Gastroesophageal sphincter (tissue), 3 donors: ENCODE measurements around the gene SHISAL1.

Experiments used
- CTCF ChIP-seq, 4 experiments: fragments of 200-600 bp in 2 of 4; fragments of 450-650 bp in 2 of 4; sonication (generic) in 1 of 4; IDR thresholded peaks; one replicate each; pipeline ENCODE4 v1.5.1; 2017 to 2019; ENCODE audit warnings: antibody characterized with exemption in 4 of 4, mild to moderate bottlenecking in 2 of 4, moderate library complexity in 2 of 4
- EP300 ChIP-seq: sonication (generic); formaldehyde crosslinking; IDR thresholded peaks from one replicate; pipeline ENCODE4 v1.6.1; 2017; ENCODE audit warnings: antibody characterized with exemption, mild to moderate bottlenecking
- POLR2A ChIP-seq, 2 donors: fragments of 450-650 bp; IDR thresholded peaks; one replicate each; pipeline ENCODE4 v1.6.1; 2017; ENCODE audit warnings: antibody characterized with exemption in 2 of 2, mild to moderate bottlenecking in 2 of 2, moderate library complexity in 1 of 2

- no peak for TF ChIP-seq CTCF (IDR thresholded peaks at IDR 0.05)
- TF ChIP-seq EP300: no peak
- TF ChIP-seq POLR2A (IDR thresholded peaks at IDR 0.05): no peak
Measured at GRCh38 chr22:44284711-44285110, 28.0 kb downstream of the SHISAL1 start.
